Measurements from ENCODE around the gene PET100.

The PET100 gene

GRCh38 chr19:7654401-7654800, 24.8 kb downstream of the PET100 start:
- no peak for DNase-seq

GRCh38 chr19:7655581-7655980, 26.0 kb downstream of the PET100 start:
- DNase-seq, result no peak

DNA sequence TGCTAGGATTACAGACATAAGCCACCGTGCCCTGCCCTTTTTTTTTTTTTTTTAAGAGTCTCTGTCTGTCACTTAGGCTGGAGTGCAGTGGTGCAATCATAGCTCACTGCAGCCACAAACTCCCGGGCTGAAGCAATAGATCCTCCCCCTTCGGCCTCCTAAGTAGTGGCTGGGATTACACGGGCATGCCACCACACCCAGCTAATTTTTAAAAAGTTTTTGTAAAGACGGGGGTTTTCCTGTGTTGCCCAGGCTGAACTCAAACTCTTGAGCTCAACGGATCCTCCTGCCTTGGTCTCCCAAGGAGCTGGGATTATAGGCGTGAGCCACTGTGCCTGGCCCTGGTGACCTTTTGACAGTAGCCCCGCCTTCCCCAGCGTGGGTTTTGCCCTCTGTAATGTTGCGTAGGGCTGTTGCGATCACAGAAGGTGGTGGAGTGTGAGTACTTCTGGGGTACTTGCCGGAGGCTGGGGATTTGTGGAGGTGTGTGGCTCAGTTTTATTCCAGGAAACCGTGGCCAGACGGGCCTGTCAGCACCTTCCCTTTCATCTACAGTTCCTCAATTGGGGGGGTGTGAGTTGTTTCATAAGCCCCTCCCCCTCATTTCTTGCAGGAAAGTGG, 27.6 kb downstream of the PET100 start:
- DNase-seq, result no peak

GRCh38 chr19:7658219-7658686, 28.7 kb downstream of the PET100 start:
- no peak for DNase-seq

- no peak for DNase-seq
Observed at GRCh38 chr19:7661744-7662538, 32.3 kb downstream of the PET100 start.

GRCh38 chr19:7662657-7663056, 33.1 kb downstream of the PET100 start:
- no peak for DNase-seq

- DNase-seq, result no peak
Observed at GRCh38 chr19:7663706-7664105, 34.1 kb downstream of the PET100 start.

GRCh38 chr19:7665076-7665475, 35.5 kb downstream of the PET100 start:
- no peak for DNase-seq

DNA sequence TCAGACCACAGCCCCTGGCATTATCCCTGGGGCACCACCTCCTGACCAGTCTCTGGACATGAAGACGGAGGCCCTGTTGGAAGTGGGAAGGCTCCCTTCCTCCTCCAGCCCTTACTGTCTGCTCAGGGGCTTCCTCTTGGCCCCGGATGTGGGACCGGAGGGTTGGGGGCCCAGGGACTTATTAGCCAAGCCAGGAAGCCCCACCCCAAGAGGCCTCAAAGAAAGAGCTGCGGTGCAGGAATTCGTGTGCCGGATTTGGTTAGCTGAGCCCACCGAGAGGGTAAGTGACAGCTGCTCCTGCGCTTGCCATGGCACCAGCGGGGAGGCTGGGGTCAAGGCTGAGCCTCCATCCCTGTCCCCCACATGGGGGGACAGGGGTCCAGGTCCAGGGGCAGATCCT, 39.2 kb downstream of the PET100 start, which contains the start of gene RETN:
Gene RETN, plus strand, starts transcription at position 208 of the 400 bp plus-strand sequence. CDS start 278 bp downstream, outside the sequence.
- no peak for DNase-seq

DNA sequence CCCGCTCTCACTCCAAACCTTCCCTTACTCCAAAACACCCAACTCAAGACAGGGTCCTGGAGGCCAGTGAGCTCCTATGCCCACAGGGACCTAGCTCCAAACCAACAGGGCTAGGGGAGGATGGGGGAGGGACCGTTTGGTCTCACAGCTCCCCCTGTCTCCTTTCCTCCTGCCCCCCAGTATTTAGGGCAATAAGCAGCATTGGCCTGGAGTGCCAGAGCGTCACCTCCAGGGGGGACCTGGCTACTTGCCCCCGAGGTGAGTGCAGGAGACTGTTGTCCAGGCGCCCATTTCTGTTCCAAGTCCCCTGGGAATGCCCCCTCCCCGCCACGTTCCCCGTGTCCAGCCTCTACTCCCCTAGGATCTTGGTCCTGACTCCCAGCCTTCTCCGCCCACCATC, 40.0 kb downstream of the PET100 start:
- no peak for DNase-seq

DNA sequence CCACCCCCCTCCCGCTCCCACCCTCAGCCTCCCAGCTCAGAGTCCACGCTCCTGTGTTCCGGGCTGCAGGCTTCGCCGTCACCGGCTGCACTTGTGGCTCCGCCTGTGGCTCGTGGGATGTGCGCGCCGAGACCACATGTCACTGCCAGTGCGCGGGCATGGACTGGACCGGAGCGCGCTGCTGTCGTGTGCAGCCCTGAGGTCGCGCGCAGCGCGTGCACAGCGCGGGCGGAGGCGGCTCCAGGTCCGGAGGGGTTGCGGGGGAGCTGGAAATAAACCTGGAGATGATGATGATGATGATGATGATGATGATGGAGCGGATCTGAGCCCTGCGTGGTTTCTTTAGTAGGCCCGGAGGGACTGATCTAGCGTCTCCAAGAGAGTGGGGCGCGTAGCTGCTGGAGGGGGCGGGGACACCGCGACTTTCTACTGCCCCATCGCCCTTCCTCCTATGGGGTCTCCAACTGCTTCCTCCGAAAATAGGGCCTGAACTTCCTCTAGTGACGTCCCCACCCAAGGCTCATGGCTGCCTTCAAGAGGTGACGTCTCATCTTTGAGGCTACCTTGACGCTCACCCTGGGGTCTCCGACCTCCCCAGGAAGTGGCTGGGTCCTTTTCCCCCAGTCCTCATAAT, 40.7 kb downstream of the PET100 start:
- no peak for DNase-seq

DNA sequence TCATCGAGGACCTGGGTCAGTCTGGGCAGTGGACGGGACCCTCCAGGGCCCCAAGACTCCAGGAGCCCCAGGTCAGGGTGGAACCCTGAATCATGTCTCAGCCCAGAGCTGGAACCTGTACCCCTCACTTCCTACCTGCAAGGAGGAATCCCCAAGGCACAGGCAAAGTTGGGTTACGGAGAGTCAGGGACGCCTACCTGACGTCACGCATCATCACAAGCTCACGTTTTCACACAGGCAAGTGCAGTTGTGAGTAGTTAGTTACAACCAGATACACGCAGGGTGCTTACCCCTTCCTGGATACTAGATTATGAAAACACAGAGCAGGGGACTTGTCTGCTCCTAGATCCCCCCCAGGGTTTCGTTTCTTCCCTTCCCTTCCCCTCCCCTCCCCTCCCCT, 41.2 kb downstream of the PET100 start:
- no peak for DNase-seq

DNA sequence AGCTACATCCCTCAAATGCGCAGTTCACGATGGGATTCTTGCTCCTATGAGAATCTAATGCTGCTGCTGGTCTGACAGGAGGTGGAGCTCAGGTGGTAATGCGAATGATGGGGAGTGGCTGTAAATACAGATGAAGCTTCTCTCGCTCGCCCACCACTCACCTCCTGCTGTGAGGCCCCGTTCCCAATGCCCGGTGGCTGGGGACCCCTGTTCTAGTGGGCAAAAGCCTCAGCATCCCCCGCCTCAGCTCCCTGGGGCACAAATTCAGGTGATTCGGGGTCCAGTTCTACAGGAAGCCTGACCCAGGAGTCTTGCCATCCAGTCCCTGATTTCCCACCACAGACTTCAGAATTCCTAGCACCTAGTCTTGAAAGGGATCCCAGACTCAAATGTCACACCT, 42.9 kb downstream of the PET100 start:
- DNase-seq, result no peak

- no peak for DNase-seq
Observed at GRCh38 chr19:7674010-7675005, 44.7 kb downstream of the PET100 start.

GRCh38 chr19:7676376-7676775, 46.8 kb downstream of the PET100 start:
- DNase-seq, result no peak

DNA sequence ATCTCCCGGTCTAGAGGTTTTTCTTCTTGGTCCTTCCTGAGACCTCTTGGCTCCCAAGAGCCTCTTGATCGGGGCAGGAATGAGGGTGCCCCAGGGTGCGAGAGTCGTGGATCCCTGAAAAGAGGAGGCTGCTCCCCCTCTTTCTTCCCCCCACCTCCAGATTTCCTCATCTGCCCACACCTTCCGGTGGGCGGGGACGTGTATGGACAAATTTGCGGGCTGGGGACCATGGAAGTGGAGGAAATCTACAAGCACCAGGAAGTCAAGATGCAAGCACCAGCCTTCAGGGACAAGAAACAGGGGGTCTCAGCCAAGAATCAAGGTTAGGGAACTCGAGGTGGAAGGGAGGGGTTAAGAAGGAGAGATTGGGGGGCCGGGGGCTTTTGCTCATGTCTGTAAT, 47.3 kb downstream of the PET100 start, which contains the start of gene MCEMP1:
Gene MCEMP1, plus strand, starts transcription at position 237 of the 400 bp plus-strand sequence. Its CDS starts 31 bp downstream, at position 268.
- no peak for DNase-seq

DNA sequence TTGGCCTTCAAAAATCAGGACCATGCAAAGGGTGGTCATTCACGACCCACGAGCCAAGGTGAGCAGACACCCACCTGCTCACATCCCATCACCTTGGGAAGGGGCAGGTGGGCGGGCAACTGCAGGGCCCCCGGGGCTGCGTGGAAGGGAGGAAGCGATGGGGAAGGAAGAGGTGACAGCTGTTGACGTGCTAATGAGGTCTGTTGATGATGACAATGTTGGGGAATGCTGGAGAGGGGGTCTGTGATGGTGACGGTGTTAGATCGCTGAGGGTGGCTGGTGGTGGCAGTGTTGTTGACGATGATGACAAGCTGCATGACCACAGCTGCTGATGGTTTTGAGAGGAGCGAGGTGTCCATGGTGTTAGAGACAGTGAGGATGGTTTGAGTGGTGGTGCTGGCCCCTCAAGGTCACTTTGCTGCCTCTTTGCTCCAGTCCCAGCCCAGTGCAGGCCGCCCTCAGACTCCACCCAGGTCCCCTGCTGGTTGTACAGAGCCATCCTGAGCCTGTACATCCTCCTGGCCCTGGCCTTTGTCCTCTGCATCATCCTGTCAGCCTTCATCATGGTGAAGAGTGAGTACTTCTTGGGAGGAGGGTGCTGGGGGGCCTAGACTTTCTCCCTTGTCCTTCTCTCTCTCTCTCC, 48.2 kb downstream of the PET100 start:
- DNase-seq, result no peak

GRCh38 chr19:7678971-7679751, 49.6 kb downstream of the PET100 start:
- no peak for DNase-seq

DNA sequence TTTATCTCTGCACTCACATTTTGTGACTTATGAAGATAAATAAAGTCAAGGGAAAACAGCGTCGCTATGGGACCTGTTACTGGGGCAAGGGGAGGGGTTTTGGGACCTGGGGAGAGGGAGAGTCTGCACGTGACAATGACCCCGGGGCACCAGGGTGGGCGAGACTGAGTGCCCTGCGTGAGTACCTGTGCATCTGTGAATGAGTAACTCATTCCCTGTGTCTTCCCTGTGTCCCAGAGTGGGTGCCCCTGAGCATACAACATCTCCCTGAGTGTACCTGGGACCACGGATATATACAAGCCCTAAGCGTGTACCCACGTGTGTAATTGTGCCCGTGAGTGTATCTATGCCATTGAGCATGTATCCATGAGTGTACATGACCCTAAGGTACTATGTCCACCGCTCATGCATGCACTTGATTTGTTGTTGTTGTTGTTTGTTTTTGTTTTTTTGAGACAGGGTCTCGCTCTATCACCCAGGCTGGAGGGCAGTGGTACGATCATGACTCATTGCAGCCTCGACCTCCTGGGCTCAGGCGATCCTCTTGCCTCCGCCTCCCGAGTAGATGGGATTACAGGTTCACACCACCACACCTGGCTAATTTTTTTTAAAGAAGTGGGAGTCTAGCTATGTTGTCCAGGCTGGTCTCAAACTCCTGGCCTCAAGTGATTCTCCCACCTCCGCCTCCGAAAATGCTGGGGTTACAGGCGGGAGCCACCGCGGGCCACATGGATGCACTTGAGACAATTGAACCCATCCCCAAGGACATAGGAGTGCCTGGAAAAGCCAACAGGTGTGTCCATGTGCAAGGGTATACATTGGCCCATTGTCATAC, 50.4 kb downstream of the PET100 start:
- no peak for DNase-seq
